Measurements from ENCODE around the gene HEY2.

- TF ChIP-seq EGR1 (IDR thresholded peaks at IDR 0.05; ENCODE audit: borderline replicate concordance in 1 of 2, low read depth in 2 of 2, low read length in 2 of 2) = no peak
- no peak for TF ChIP-seq HDAC2 (IDR thresholded peaks at IDR 0.05)
- TF ChIP-seq HDAC6 (IDR thresholded peaks at IDR 0.05; ENCODE audit: unreplicated experiment) = no peak
- no peak for TF ChIP-seq POLR2AphosphoS5 (IDR thresholded peaks at IDR 0.05; ENCODE audit: low read length)
Measured at GRCh38 chr6:125765944-125766343, 16.5 kb downstream of the HEY2 start.
